GM06990 (cell line): ENCODE measurements around the gene MAST2.

ENCODE experiments used
- DNase-seq: peaks from one replicate; pipeline ENCODE4 v3.0.0-alpha.2; 2011; ENCODE audit not compliant: insufficient read length; ENCODE audit errors: extremely low read depth
- H3K27me3 ChIP-seq: replicated peaks from 2 replicates; pipeline ENCODE4 v1.6.0; 2011; ENCODE audit warnings: low read length; ENCODE audit not compliant: control insufficient read depth, insufficient read depth
- H3K36me3 ChIP-seq: 2 replicates; pipeline ENCODE4 v1.5.1; 2011; ENCODE audit warnings: low read length; ENCODE audit not compliant: control insufficient read depth, insufficient read depth
- H3K4me3 ChIP-seq: replicated peaks from 2 replicates; pipeline ENCODE4 v1.5.1; 2011; ENCODE audit warnings: low read depth, mild to moderate bottlenecking, control low read depth, low read length
- TF ChIP-seq, protein P1 (sequence below): IDR thresholded peaks from 2 replicates; pipeline ENCODE4 v1.5.1; 2011; ENCODE audit warnings: low read length, control low read depth, mild to moderate bottlenecking, inconsistent platforms; ENCODE audit not compliant: insufficient read depth, poor library complexity, severe bottlenecking

MAST2 gene

DNA sequence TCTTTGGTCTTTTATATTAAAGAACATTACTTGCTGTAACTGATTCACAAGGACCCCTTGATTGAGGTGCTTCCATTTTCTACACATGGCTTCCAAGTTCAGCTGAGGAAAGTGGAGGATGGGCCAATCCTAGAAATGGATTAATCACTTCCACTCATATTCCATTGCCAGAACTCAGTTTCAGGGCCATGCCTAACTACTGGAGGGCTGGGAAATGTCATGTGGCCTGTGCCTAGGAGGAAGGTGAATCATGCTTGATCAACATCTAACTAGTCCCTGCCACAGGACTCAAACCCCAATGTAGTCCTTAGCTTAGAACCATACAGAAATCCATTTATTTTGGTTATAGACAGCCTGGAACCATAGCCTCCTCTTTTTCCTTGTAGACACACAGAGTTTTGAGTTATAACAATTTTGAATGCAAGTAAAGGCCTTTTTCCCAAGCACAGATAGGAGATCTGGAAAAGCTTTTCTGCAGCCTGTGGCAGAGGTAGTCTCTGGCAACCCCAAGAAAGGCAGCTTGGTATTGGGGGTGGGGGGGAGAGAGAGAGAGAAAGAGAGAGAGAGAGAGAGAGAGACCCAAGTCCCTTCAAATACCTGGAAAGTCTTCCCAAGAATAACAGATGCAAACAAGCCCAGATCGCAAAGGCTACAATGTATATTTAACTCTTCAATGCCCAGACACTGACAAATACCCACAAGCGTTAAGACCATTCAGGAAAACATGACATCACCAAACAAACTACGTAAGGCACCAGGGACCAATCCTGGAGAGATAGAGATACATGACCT is 12.5 kb downstream of the MAST2 start:
- Histone ChIP-seq H3K4me3 (no peak overlapping the region), H3K36me3 (no peaks in the 10 kb centered on the region), H3K27me3 (no peaks in the 10 kb centered on the region)
- TF ChIP-seq, protein P1, sequence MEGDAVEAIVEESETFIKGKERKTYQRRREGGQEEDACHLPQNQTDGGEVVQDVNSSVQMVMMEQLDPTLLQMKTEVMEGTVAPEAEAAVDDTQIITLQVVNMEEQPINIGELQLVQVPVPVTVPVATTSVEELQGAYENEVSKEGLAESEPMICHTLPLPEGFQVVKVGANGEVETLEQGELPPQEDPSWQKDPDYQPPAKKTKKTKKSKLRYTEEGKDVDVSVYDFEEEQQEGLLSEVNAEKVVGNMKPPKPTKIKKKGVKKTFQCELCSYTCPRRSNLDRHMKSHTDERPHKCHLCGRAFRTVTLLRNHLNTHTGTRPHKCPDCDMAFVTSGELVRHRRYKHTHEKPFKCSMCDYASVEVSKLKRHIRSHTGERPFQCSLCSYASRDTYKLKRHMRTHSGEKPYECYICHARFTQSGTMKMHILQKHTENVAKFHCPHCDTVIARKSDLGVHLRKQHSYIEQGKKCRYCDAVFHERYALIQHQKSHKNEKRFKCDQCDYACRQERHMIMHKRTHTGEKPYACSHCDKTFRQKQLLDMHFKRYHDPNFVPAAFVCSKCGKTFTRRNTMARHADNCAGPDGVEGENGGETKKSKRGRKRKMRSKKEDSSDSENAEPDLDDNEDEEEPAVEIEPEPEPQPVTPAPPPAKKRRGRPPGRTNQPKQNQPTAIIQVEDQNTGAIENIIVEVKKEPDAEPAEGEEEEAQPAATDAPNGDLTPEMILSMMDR, result no peak
- DNase-seq, result no peak

DNA sequence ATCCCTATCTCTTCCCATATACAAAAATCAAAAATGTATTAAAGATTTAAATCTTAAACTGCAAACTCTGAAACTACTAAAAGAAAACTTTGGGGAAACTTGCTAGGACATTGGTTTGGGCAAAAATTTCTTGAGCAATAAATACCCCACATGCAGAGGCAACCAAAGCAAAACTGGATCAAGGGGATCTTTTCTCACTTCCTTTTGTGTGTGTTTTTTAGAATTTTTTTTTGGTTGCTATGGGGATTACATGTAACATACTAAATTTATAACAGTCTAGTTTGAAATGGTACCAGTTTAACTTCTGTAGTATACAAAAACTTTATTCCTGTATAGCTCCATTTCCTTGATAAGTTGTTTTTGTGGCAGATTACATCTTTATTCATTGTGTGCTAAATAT is 16.8 kb downstream of the MAST2 start:
- TF ChIP-seq, protein P1, result no peak
- H3K27me3 ChIP-seq, result no peaks in the 10 kb centered on the region
- H3K36me3 ChIP-seq, result no peaks in the 10 kb centered on the region
- no peak overlapping the region for H3K4me3 ChIP-seq
- DNase-seq, result no peak

DNA sequence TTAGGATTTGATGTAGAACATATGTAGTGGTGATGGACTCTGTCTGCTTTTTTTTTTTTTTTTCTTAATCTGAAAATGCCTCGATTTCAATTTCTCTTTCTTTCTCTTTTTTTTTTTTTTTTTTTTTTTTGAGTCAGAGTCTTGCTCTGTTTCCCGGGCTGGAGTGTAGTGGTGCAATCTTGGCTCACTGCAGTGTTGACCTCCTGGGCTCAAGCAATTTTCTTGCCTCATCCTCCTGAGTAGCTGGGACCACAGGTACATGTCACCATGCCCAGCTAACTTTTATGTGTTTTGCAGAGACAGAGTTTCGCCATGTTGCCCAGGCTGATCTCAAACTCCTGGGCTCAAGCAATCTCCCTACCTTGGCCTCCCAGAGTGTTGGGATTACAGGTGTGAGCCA is 17.4 kb downstream of the MAST2 start:
- TF ChIP-seq, protein P1, result no peak
- H3K27me3 ChIP-seq, result no peaks in the 10 kb centered on the region
- no peak overlapping the region for H3K4me3 ChIP-seq
- no peak for DNase-seq
- no peaks in the 10 kb centered on the region for H3K36me3 ChIP-seq

DNA sequence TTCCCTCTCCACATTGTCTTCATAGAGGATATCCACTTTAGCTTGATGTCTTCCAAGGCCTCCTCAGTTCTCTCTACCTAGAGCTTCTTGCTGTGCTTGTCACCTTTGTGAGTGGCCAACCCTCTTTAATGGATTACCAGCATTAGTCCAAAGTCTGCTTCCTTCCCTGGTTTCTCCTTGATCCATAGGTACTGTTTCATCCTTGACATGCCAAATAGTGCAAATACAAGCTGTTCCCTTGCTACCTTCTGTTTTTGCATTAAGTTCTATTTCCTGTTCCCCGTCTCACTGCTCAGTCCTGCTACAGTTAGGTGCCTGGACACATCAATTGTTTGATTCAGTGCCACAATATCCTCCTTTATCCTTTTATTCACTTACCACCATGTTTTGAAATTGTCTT is 19.2 kb downstream of the MAST2 start:
- TF ChIP-seq, protein P1, result no peak
- DNase-seq, result no peak
- Histone ChIP-seq H3K4me3 (no peak overlapping the region), H3K27me3 (no peaks in the 10 kb centered on the region), H3K36me3 (peaks cover 2% of the 10 kb centered on the region)

DNA sequence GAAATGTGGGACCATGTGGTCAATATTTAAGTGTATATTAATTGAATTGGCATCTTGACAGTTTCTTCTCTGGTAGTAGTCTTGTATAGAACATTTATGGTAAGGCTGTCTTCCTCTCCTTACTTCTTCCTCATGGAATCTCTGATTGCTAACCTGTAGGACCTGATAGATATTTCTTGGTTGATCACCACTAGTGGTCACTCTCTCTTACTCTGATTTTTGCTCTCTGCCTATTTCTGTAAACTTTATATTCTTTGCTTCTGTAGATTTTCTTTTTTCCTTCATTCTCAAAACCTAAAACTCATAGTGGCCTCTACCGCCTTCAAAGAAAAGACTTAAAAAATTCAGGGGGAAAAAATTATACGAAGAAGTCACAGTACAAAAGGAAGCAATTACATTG is 21.2 kb downstream of the MAST2 start:
- no peak for DNase-seq
- no peaks in the 10 kb centered on the region for H3K27me3 ChIP-seq
- H3K4me3 ChIP-seq, result no peak overlapping the region
- peaks cover 2% of the 10 kb centered on the region for H3K36me3 ChIP-seq
- TF ChIP-seq, protein P1, result no peak
